Dorsolateral prefrontal cortex (tissue), 118 donors: ENCODE measurements around the gene TMEM63A. TPM values are rescaled to one million over a fixed set of nuclear protein-coding genes. Genes with fewer than 3 reads are reported as not detected.

Experiments
- microRNA-seq, 43 experiments: library from miRNA; unstranded; fragments of <30 nt; microRNA quantifications; one replicate each; pipeline ENCODE4 v1.2.0, GENCODE V29; 2022
- total RNA-seq, 120 experiments: library from RNA; stranded (reverse); gene quantifications; one replicate each; pipeline versions ENCODE4 v1.2.3 to v1.2.4, GENCODE V29; 2022

The TMEM63A gene
- total RNA-seq, 120 experiments from 2014 or later, result 47.1 to 833 (median 180) TPM

Small RNA genes within 50 kb of the gene (microRNA-seq; reads per million reads assigned to microRNA genes)
- gene MIR6741, result 0 to 5.6 (median 1.0) reads per million in 43 experiments

Other genes with a start within 250 kb of the TMEM63A start
- gene ENAH, start 229.3 kb downstream of the TMEM63A start, total RNA-seq, result 100 to 1,000 TPM in 9 of 120 experiments, 10 to 100 TPM in 111; 57.3 to 134 (median 81.4) TPM
- 100 to 1,000 TPM; 175 to 327 (median 230) TPM for gene SRP9, start 104.6 kb downstream of the TMEM63A start, total RNA-seq
- 100 to 1,000 TPM in 79 of 120 experiments, 10 to 100 TPM in 41; 56.7 to 268 (median 111) TPM for gene EPHX1, start 72.3 kb downstream of the TMEM63A start, total RNA-seq
- gene LEFTY1, start 6.8 kb upstream of the TMEM63A start, total RNA-seq, result 1 to 10 TPM in 119 of 120 experiments, under 1 TPM in 1; 0.84 to 8.3 (median 3.3) TPM
- 100 to 1,000 TPM in 2 of 120 experiments, 10 to 100 TPM in 118; 44.8 to 116 (median 65.6) TPM for gene PYCR2, start 41.9 kb upstream of the TMEM63A start, total RNA-seq
- gene LEFTY2, start 58.8 kb upstream of the TMEM63A start, total RNA-seq, result 1 to 10 TPM in 6 of 120 experiments, under 1 TPM in 12, not detected in 102; 0.23 to 2.2 (median 0.41) TPM
- gene SDE2, start 117.0 kb upstream of the TMEM63A start, total RNA-seq, result 10 to 100 TPM; 10.8 to 22.0 (median 14.6) TPM
- gene H3-3A, start 180.3 kb upstream of the TMEM63A start, total RNA-seq, result 100 to 1,000 TPM; 134 to 298 (median 177) TPM